ENCODE data around the gene AATF. TPM values are rescaled to one million over a fixed set of nuclear protein-coding genes. Genes with fewer than 3 reads are reported as not detected.

The AATF gene
- total RNA-seq, 1 donor from 2014 or later, result 70.2 TPM

GRCh38 chr17:36942019-36942599 lies 6.6 kb upstream of the AATF start:
- TF ChIP-seq CTCF (conservative IDR thresholded peaks at IDR 0.05; ENCODE audit: low read depth, low read length), result no peak
- peak overlapping the region; percentile 31 for H3K4me3 ChIP-seq (ENCODE audit: low read depth, low read length)
- DNase-seq (ENCODE audit: low read depth), result no peak

- no peak for DNase-seq (ENCODE audit: low read depth)
- TF ChIP-seq CTCF (conservative IDR thresholded peaks at IDR 0.05; ENCODE audit: low read depth, low read length), result no peak
- H3K4me3 ChIP-seq (ENCODE audit: low read depth, low read length), result peak overlapping the region; percentile 31
These were observed 6.1 kb upstream of the AATF start for GRCh38 chr17:36942631-36943125.

GRCh38 chr17:36943250-36944191 lies 5.2 kb upstream of the AATF start:
- H3K4me3 ChIP-seq (ENCODE audit: low read depth, low read length), result no peak overlapping the region
- no peak for DNase-seq (ENCODE audit: low read depth)
- TF ChIP-seq CTCF (conservative IDR thresholded peaks at IDR 0.05; ENCODE audit: low read depth, low read length), result no peak

GRCh38 chr17:36944553-36944952 lies 4.2 kb upstream of the AATF start:
- H3K4me3 ChIP-seq (ENCODE audit: low read depth, low read length), result no peak overlapping the region
- no peak for DNase-seq (ENCODE audit: low read depth)
- no peak for TF ChIP-seq CTCF (conservative IDR thresholded peaks at IDR 0.05; ENCODE audit: low read depth, low read length)

GRCh38 chr17:36945140-36945539 lies 3.6 kb upstream of the AATF start:
- no peak for TF ChIP-seq CTCF (conservative IDR thresholded peaks at IDR 0.05; ENCODE audit: low read depth, low read length)
- DNase-seq (ENCODE audit: low read depth), result no peak
- no peak overlapping the region for H3K4me3 ChIP-seq (ENCODE audit: low read depth, low read length)

- DNase-seq (ENCODE audit: low read depth), result no peak
- H3K4me3 ChIP-seq (ENCODE audit: low read depth, low read length), result no peak overlapping the region
- TF ChIP-seq CTCF (conservative IDR thresholded peaks at IDR 0.05; ENCODE audit: low read depth, low read length), result no peak
These were observed 2.6 kb upstream of the AATF start for GRCh38 chr17:36945959-36946725.

Measured in epithelial cell of proximal tubule (primary cell).